H9 (cell line): ENCODE data around the gene MMRN2. TPM values are rescaled to one million over a fixed set of nuclear protein-coding genes. Genes with fewer than 3 reads are reported as not detected.

Experiments used
- DNase-seq: peaks from one replicate; pipeline ENCODE4 v3.0.0-alpha.2; 2017
- H2AFZ ChIP-seq: one replicate; pipeline ENCODE4 v1.6.1; 2013; ENCODE audit warnings: mild to moderate bottlenecking, low read length, control low read depth, moderate library complexity
- H2AK5ac ChIP-seq: 2 replicates; pipeline ENCODE4 v1.6.1; 2013; ENCODE audit warnings: low read length, control low read depth, mixed read lengths; ENCODE audit not compliant: insufficient read length
- H2BK120ac ChIP-seq: one replicate; pipeline ENCODE4 v1.6.1; 2013; ENCODE audit warnings: low read depth, mild to moderate bottlenecking, low read length, control low read depth, inconsistent platforms; ENCODE audit not compliant: poor library complexity, severe bottlenecking
- H2BK12ac ChIP-seq: 2 replicates; pipeline ENCODE4 v1.6.1; 2013; ENCODE audit warnings: low read length, control low read depth, mixed read lengths, low read depth; ENCODE audit not compliant: insufficient read length
- H2BK15ac ChIP-seq: 2 replicates; pipeline ENCODE4 v1.6.1; 2013; ENCODE audit warnings: low read depth, low read length, control low read depth
- H2BK20ac ChIP-seq: one replicate; pipeline ENCODE4 v1.6.1; 2013; ENCODE audit warnings: low read depth, mild to moderate bottlenecking, low read length, control low read depth, inconsistent platforms; ENCODE audit not compliant: poor library complexity, severe bottlenecking
- H2BK5ac ChIP-seq: 2 replicates; pipeline ENCODE4 v1.6.1; 2013; ENCODE audit warnings: low read length, control low read depth, mixed read lengths; ENCODE audit not compliant: insufficient read length
- H3K14ac ChIP-seq: 2 replicates; pipeline ENCODE4 v1.6.1; 2013; ENCODE audit warnings: low read length, control low read depth; ENCODE audit not compliant: insufficient read depth
- H3K18ac ChIP-seq: 2 replicates; pipeline ENCODE4 v1.6.1; 2013; ENCODE audit warnings: low read depth, mild to moderate bottlenecking, mixed read lengths, low read length, control low read depth; ENCODE audit not compliant: insufficient read length
- H3K23ac ChIP-seq: 2 replicates; pipeline ENCODE4 v1.6.1; 2013; ENCODE audit warnings: low read length, control low read depth, mixed read lengths, low read depth; ENCODE audit not compliant: insufficient read length
- H3K23me2 ChIP-seq: 2 replicates; pipeline ENCODE4 v1.6.1; 2013; ENCODE audit warnings: low read depth, mild to moderate bottlenecking, mixed read lengths, low read length, control low read depth; ENCODE audit not compliant: insufficient read length, poor library complexity, severe bottlenecking
- H3K27ac ChIP-seq: 2 replicates; pipeline ENCODE4 v1.5.1; 2013; ENCODE audit warnings: low read length, control low read depth, mixed read lengths, low read depth; ENCODE audit not compliant: insufficient read length
- H3K27me3 ChIP-seq: 2 replicates; pipeline ENCODE4 v1.6.1; 2013; ENCODE audit warnings: low read length, control low read depth, inconsistent platforms; ENCODE audit not compliant: insufficient read depth
- H3K4ac ChIP-seq: 2 replicates; pipeline ENCODE4 v1.6.1; 2013; ENCODE audit warnings: low read depth, mild to moderate bottlenecking, control low read depth, inconsistent platforms, low read length, moderate library complexity
- H3K4me1 ChIP-seq: 2 replicates; pipeline ENCODE4 v1.6.1; 2013; ENCODE audit warnings: low read length, control low read depth, inconsistent platforms; ENCODE audit not compliant: insufficient read depth
- H3K4me2 ChIP-seq: 2 replicates; pipeline ENCODE4 v1.6.1; 2013; ENCODE audit warnings: low read length, control low read depth, mixed read lengths; ENCODE audit not compliant: insufficient read length, insufficient read depth
- H3K56ac ChIP-seq: 2 replicates; pipeline ENCODE4 v1.6.1; 2013; ENCODE audit warnings: low read depth, mild to moderate bottlenecking, mixed read lengths, low read length, control low read depth; ENCODE audit not compliant: insufficient read length
- H3K79me1 ChIP-seq: 2 replicates; pipeline ENCODE4 v1.6.1; 2013; ENCODE audit warnings: low read depth, mild to moderate bottlenecking, moderate library complexity, low read length, control low read depth, inconsistent platforms; ENCODE audit not compliant: insufficient read depth, poor library complexity, severe bottlenecking
- H3K79me2 ChIP-seq: 2 replicates; pipeline ENCODE4 v1.6.1; 2013; ENCODE audit warnings: low read length, control low read depth, inconsistent platforms; ENCODE audit not compliant: insufficient read depth
- H3K9ac ChIP-seq: 2 replicates; pipeline ENCODE4 v1.6.1; 2013; ENCODE audit warnings: low read length, control low read depth, mixed read lengths; ENCODE audit not compliant: insufficient read length; ENCODE audit errors: extremely low read depth
- H3K9me3 ChIP-seq: one replicate; pipeline ENCODE4 v1.6.1; 2013; ENCODE audit warnings: low read depth, low read length, inconsistent platforms; ENCODE audit not compliant: control insufficient read depth
- H3T11ph ChIP-seq: one replicate; pipeline ENCODE4 v1.6.1; 2013; ENCODE audit warnings: mild to moderate bottlenecking, low read length, control low read depth, inconsistent platforms
- H4K20me1 ChIP-seq: one replicate; pipeline ENCODE4 v1.6.1; 2013; ENCODE audit not compliant: control insufficient read depth, insufficient read length, insufficient read depth
- H4K5ac ChIP-seq: 2 replicates; pipeline ENCODE4 v1.6.1; 2013; ENCODE audit warnings: low read depth, mild to moderate bottlenecking, mixed read lengths, low read length, control low read depth; ENCODE audit not compliant: insufficient read length
- H4K8ac ChIP-seq: replicated peaks from 2 replicates; pipeline ENCODE4 v1.6.1; 2013; ENCODE audit warnings: low read length, control low read depth, mixed read lengths, low read depth; ENCODE audit not compliant: insufficient read length
- H4K91ac ChIP-seq: 2 replicates; pipeline ENCODE4 v1.6.1; 2013; ENCODE audit warnings: low read depth, mild to moderate bottlenecking, moderate library complexity, mixed read lengths, low read length, control low read depth; ENCODE audit not compliant: insufficient read length
- H3K27ac Mint-ChIP-seq, 3 experiments: 2 replicates in 2 of 3; 3 replicates in 1 of 3; pipeline ENCODE4 v1.8.0; 2020 to 2021; ENCODE audit warnings: mixed read lengths in 3 of 3, mild to moderate bottlenecking in 1 of 3, moderate library complexity in 1 of 3
- H3K27me3 Mint-ChIP-seq: 2 replicates; pipeline ENCODE4 v1.8.0; 2021; ENCODE audit warnings: low read depth, mild to moderate bottlenecking, moderate library complexity, mixed read lengths
- H3K36me3 Mint-ChIP-seq, 3 experiments: 2 replicates in 2 of 3; 3 replicates in 1 of 3; pipeline ENCODE4 v1.8.0; 2020 to 2021; ENCODE audit warnings: low read depth in 3 of 3, mixed read lengths in 3 of 3; ENCODE audit not compliant: insufficient read depth in 1 of 3
- H3K4me1 Mint-ChIP-seq, 2 experiments: 2 replicates each; pipeline ENCODE4 v1.8.0; 2020; ENCODE audit warnings: mixed read lengths in 2 of 2
- H3K4me3 Mint-ChIP-seq, 2 experiments: 2 replicates in 1 of 2; 3 replicates in 1 of 2; pipeline ENCODE4 v1.8.0; 2020 to 2021; ENCODE audit warnings: mild to moderate bottlenecking in 2 of 2, mixed read lengths in 2 of 2, moderate library complexity in 1 of 2
- H3K9me3 Mint-ChIP-seq, 2 experiments: 2 replicates in 1 of 2; 3 replicates in 1 of 2; pipeline ENCODE4 v1.8.0; 2020; ENCODE audit warnings: mild to moderate bottlenecking in 2 of 2, mixed read lengths in 2 of 2, moderate library complexity in 1 of 2
- CTCF ChIP-seq: fragments of 200-600 bp; sonication (generic); conservative IDR thresholded peaks from 3 replicates; pipeline ENCODE4 v1.8.0; 2021; ENCODE audit warnings: antibody characterized with exemption, mild to moderate bottlenecking
- WGBS: extraction: QIAGEN DNeasy Blood & Tissue Kit; methylation state at CpG from one replicate; pipeline ENCODE4 v1.1.7; 2013; ENCODE audit warnings: missing lambda C conversion rate, low lambda C conversion rate, mixed read lengths; ENCODE audit not compliant: insufficient read length; ENCODE audit errors: extremely low coverage; 5-methylcytosine and 5-hydroxymethylcytosine counted together
- total RNA-seq: library from RNA; stranded (reverse); gene quantifications from 2 replicates; pipeline ENCODE4 v1.2.1, GENCODE V29; 2021

Gene MMRN2
- total RNA-seq, 1 experiment from 2014 or later, result 1.0 TPM

- no peak overlapping the region for H3K18ac ChIP-seq
- H3K27me3 ChIP-seq, result no peaks in the 10 kb centered on the region
- H3K9me3 Mint-ChIP-seq, result no peaks in the 10 kb centered on the region; a peak in 2 of 5 replicates
- H2BK120ac ChIP-seq, result no peak overlapping the region
- no peak overlapping the region for H2BK12ac ChIP-seq
- peaks cover 11 to 13% of the 10 kb centered on the region in 2 experiments for H3K4me1 Mint-ChIP-seq
- H2BK5ac ChIP-seq, result no peak overlapping the region
- no peaks in the 10 kb centered on the region for H3K9me3 ChIP-seq
- no peaks in the 10 kb centered on the region for H4K20me1 ChIP-seq
- H3K23me2 ChIP-seq, result no peaks in the 10 kb centered on the region
- no peaks in the 10 kb centered on the region for H3K79me2 ChIP-seq
- peaks cover 2% of the 10 kb centered on the region for H3K27me3 Mint-ChIP-seq
- H4K8ac ChIP-seq, result no peak overlapping the region
- no peaks in the 10 kb centered on the region; a peak in 1 of 7 replicates for H3K36me3 Mint-ChIP-seq
- no peak for DNase-seq
- TF ChIP-seq CTCF, result no peak
- H2BK20ac ChIP-seq, result no peak overlapping the region
- no peaks in the 10 kb centered on the region for H3K79me1 ChIP-seq
- H4K5ac ChIP-seq, result no peak overlapping the region
- H3K27ac ChIP-seq, result no peak overlapping the region
- H3T11ph ChIP-seq, result no peak overlapping the region
- H2AK5ac ChIP-seq, result no peak overlapping the region
- no peak overlapping the region for H3K9ac ChIP-seq
- no peak overlapping the region for H2BK15ac ChIP-seq
- no peak overlapping the region for H3K27ac Mint-ChIP-seq
- H4K91ac ChIP-seq, result no peak overlapping the region
- H3K4me1 ChIP-seq, result no peaks in the 10 kb centered on the region
- H2AFZ ChIP-seq, result no peak overlapping the region
- H3K14ac ChIP-seq, result no peak overlapping the region
- no peak overlapping the region for H3K23ac ChIP-seq
- no peak overlapping the region for H3K4ac ChIP-seq
- WGBS, result no CpG with 5 or more reads among the region's 2 CpGs
- H3K56ac ChIP-seq, result no peak overlapping the region
- H3K4me2 ChIP-seq, result no peak overlapping the region
- no peak overlapping the region for H3K4me3 Mint-ChIP-seq
Measured at GRCh38 chr10:86941426-86941825, 16.0 kb downstream of the MMRN2 start.
